GM18951 (cell line): ENCODE data around the gene ZNF628.

Experiments used
- POLR2A ChIP-seq: IDR thresholded peaks from 4 replicates; pipeline ENCODE4 v1.6.1; 2011; ENCODE audit warnings: mild to moderate bottlenecking; ENCODE audit not compliant: insufficient read length, insufficient read depth; ENCODE audit errors: extremely low read depth
- in situ Hi-C: fragments of 300-500 bp; cut with MboI; formaldehyde crosslinking; loops from one replicate; pipeline ENCODE4 v1.12.0; 2022; ENCODE audit warnings: low sequenced_read_pairs, mixed read lengths, inconsistent platforms; ENCODE audit not compliant: unreplicated experiment

ZNF628 gene

DNA sequence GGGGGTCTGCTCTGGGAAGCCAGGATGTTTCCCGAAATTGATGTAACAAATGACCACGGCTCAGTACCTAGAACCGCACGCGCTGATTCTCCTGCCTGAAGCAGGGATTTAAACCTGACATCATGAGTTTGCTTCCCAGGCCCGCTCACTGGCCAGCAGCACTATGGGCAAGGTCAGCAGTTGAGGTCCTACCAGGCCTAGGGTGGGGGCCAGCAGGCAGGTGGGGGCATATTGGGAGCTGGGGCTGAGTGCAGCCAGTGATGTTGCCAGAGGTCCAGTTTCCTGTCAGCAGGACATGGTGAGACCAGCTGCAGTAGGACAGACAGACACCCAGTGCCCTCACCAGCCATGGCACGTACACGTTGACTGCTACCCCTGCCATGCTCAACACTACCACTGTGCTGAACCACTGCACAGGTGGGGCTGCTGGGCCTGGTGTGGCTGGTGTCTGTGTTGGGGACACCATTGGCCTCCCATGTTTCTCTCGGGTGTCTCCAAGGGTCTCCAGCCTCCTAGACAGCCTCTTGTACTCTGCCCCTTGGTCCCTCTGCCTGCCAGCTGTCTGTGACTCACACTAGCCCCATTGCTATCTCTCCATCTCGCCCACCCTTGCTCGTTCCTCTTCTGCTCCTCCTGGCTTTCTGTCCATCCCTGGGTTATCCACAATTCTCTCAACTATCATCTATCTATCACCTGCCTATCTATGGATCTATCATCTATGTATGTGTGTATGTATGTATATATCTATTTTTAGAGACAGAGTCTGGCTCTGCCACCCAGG lies 10.8 kb upstream of the ZNF628 start:
- TF ChIP-seq POLR2A = no peak

DNA sequence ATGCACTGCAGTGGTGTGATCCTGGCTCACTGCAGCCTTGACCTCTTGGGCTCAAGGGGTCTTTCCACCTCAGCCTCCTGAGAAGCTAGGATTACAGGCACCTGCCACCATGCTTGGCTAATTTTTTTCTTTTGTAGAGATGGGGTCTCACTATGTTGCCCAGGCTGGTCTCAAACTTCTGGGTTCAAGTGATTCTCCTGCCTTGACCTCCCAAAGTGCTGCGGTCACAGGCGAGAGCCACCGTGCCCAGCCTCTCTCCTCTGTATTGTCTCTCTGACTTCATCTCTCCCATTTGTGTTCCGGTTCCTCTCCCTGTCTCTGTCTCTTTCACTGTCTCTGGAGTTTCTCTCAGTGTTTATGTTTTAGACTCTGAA lies 10.2 kb upstream of the ZNF628 start:
- in situ Hi-C loops = no loop called here
- TF ChIP-seq POLR2A = no peak

More for the DNA sequence above, 10.8 kb upstream of the ZNF628 start:
- in situ Hi-C loops = no loop called here

DNA sequence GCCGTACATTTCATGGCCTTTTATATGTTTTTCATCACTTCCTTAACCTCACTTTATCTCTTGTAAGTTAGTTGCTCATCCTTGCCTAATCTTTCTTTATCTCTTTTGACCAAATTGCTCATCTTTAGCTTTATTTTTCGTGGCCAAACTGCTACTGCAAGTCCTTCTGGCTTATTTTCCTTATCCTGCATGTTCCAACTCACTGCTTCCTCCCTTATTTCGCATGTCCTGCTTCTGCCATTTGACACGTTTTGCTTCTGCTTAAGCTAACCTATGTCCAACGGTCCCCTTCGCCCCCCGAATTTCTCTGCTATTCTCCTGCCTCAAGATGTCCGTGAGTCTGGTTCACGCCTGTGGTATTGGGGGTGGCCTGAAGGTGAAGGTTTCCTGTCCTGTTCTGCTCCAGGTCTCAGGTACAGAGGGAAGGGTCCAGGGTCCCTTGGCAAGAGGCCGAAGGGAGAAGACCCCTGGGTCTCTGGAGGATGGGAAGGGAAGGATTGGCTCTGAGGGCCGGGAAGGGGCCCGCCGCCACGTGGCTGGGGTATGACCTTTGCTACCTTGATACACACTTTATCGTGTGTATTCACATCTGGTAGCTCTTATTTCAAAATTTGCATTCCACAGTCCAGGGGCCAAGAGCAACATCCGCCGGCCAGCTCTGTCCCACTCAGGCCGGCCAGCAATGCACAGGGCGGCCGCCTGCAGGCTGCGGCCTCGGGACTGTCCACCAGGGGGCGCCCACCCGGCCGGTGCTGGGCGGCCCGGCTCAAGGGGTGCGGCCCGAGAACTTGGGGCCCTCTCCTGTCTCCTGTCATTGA lies 9.0 kb upstream of the ZNF628 start:
- no peak for TF ChIP-seq POLR2A
- in situ Hi-C loops = no loop called here

DNA sequence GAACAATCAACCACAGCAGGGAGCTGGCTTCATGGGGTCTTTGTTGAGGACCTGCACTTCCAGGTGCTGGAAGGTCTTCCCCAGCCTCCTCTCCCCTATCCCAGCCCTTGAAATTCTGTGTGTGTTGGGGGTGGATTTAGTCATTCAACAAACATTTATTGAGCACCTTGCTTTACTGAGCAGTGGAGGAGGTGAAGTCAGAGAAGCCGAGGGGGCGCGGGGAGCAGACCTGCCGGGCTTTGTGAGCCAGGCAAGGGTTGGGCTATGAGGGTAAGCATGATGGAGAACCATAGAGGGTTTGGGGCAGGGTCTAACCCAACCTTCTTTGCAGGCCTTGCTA lies 8.4 kb upstream of the ZNF628 start:
- no peak for TF ChIP-seq POLR2A
- in situ Hi-C loops = no loop called here

DNA sequence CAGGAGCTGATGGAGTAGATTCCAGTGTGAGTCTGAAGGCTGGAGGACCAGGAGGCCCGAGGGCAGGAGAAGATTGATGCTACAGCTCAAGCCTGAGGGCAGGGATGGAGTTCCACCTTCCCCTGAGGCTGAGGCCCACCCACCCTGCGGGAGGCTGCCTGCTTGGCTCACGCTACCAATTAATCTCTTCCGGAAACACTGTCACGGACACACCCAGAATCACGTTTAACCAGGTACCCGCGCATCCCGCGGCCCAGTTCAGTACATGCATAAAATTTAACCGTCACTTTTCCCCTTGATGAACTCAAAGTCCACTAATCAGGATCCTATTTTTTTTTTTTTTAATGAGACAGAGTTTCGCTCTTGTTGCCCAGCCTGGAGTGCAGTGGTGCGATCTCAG lies 5.2 kb upstream of the ZNF628 start:
- no peak for TF ChIP-seq POLR2A
- in situ Hi-C loops = no loop called here

DNA sequence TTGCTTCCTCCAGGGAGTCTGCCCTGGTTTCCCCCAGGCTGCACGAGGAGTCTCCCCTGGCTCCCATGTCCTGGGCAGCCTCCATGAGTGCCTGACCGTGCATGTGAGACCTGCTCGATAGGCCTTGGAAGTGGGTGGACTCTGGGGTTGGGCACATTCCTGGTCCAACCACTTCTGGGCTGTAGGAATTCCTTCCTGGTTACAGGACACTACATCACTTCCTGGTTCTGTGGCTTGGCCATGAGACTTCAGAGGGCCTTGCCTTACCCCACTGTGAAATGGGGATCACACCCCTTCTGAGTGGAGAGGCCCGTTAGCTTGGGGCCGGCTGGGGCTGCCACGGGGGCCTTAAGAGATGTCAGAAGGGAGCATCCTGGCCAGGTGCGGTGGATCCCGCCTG lies 4.0 kb upstream of the ZNF628 start:
- in situ Hi-C loops = no loop called here
- no peak for TF ChIP-seq POLR2A

DNA sequence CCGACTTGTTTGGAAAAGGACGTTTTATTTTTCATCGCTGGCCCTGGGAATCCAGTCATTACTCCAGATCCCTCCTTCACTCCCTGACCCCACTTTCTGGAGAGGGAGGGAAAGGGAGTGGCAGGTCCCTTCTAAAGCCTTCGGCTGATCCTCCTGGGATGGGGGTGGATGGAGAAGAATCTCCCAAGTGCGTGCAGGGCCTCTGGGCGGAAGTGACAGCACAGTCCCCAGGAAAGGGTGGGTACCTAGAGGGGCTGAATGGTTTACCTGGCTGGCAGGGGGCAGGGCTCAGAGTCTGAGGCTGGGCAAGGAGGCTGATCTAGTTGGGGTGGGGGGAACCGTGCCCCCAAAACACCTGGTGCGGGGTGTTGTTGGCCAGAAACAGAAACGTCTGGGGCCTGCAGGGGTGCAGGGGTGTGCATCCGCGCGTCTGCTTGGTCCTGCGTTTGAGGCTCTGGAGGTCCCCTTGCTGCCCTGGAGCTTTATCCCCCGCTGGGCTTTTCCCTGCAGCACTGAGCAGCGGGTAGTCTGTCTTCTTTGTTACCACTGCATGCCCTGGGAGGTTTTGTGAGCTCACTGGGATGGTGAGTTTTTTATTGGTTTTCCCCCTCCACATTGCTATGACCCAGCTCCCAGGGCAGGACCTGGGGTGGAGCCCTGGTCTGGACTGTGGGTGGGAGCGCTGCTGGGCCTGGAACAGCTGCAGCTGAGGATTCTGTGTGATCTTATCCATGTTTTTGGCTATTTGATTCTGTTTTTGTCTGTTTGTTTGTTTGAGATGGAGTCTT lies 3.0 kb upstream of the ZNF628 start:
- in situ Hi-C loops = no loop called here
- no peak for TF ChIP-seq POLR2A

DNA sequence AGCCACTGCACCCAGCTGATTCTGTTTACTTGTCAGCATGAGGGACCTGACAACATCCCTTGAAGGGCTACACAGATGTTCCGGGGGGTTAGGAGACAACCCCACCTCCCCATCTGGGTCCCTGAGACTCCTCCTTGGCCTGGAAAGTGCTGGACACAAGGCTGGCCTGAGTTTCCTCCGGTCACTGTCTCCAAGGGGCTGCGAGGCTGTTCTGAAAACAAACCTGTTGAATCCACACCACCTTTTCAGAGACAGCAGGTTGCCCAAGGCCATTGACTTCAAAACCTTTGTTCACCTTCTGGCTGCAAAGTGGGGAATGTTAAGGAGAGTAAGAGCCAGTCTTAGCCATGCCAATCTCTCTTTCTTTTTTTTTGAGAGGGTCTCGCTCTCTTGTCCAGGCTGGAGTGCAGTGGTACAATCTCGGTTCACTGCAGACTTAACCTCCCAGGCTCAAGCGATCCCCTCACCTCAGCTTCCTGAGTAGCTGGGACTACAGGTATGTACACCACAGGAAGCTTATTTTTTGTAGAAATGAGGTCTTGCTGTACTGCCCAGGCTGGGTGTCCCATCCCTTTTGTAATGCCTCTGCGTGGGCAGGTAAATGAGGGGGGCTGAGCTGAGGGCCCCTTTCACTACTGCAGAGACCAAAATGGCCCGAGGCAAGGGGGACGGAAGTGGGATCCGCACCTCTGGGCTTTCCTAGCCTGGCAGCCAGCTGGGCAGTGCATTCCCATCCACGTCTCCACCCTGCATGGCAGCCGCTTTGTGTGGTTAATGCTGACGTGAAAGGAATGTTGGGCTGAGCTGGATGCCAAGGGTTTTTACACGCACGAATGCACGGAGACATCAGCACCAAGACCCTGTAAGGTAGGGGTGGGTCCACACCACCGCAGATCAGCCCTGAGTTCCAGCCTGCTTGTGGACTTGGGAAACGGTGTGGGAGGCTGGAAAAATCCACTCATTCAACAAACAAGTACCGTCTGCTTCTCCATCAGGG lies 1.9 kb upstream of the ZNF628 start:
- in situ Hi-C loops = no loop called here
- no peak for TF ChIP-seq POLR2A

DNA sequence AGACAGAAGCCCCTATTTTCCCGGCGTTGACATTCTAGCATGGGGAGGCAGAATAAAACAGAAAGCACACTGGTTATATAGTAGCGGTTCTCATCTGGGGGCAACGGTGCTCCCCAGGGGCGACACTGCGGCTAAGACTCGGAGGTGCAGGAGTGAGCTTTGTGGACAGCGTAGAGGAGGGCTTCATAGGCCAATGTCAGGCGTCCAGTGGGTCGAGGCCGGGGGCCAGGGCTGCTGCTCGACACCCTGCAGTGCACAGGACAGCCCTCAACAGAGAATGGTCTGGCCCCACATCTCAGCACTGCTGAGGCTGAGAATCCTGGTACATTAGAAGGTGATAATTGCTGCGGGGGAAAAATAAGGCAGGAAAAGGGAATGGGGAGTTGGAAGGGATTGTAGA lies 1.5 kb downstream of the ZNF628 start:
- no peak for TF ChIP-seq POLR2A
- in situ Hi-C loops = no loop called here

DNA sequence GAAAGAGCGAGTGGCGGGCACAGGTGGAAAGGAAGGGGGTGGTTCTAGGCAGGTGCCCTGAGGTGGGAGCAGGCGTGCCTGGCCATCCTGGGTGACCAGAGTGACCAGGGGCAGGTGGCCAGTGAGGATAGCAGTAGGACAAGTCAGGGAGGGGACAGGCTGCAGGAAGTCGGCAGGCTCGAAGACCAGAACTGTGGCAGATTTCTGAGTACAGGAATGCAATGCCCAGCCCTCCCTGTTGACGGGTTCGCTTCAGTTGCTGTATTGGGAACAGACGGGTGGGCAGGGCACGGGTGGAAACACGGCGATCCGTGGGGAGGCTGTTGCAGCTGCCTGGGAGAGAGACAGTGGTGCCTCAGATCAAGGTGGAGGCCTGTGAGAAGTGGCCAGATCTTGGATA lies 1.9 kb downstream of the ZNF628 start:
- in situ Hi-C loops = no loop called here
- no peak for TF ChIP-seq POLR2A

DNA sequence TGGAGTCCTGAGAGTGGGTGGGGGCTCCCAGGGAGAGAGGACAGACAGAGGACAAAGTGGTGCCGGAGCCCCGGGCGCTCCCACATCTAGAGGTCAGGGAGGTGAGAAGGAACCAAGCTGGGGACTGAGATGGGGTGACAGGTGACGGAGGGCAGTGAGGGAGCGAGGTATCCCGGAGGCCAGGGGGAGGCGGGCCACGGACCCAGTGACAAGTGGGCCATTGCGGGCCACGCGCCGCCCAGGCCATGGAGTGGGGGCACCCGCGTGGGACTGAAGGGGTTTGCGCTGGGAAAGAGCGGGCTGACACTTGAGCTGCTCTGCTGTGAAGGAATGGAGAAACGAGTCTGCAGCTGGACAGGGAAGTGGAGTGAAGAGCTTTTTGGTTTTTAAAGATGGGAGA lies 2.6 kb downstream of the ZNF628 start:
- in situ Hi-C loops = no loop called here
- no peak for TF ChIP-seq POLR2A

DNA sequence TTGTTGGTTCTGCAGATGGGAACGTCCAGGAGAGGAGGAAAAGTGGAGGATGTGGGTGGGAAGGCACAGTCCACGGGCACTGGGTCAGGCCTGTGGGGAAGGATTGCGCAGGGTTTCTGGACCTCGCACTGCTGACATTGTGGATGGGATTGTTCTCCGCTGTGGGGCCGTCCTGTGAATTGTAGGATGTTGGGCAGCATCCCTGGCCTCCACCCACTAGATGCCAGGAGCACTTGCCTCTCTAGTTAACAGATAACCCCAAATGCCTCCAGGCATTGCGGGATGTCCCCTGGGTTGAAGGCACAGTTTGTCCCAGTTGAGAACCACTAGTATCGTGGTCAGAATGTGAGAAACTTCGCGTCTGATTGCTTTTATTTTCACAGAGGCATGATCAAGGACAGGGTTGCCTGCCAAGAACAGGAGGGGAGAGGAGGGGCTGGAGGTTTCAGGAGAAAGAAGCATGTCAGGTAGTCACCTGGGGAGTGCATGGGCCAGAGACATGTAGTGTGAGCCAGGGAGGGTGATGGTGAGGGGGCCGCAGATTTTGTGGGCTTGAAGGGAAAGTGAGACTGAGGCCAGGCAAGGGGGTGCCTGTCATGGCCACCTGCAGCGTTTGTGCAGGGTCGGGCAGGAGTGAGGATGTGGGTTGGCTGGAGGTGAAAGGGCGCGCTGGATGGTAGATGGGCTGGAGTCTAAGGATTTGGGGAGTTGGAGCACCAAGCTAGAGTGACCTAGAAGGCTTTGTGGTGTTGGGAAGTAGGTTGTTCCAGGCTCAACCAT lies 3.2 kb downstream of the ZNF628 start:
- TF ChIP-seq POLR2A = no peak
- in situ Hi-C loops = no loop called here
